ENCODE results near the gene GUCY2D.

The GUCY2D gene

GRCh38 chr17:8003594-8004181 is 1.3 kb downstream of the GUCY2D start:
- TF ChIP-seq ZNF8 (CRISPR knock-in tag; IDR thresholded peaks at IDR 0.05) (no peak), PATZ1 (CRISPR knock-in tag; IDR thresholded peaks at IDR 0.05; ENCODE audit: borderline replicate concordance) (no peak)
- no peak for ATAC-seq

- ATAC-seq: peak; percentile 92
- TF ChIP-seq PATZ1 (CRISPR knock-in tag; IDR thresholded peaks at IDR 0.05; ENCODE audit: borderline replicate concordance) (no peak), ZNF565 (CRISPR knock-in tag; conservative IDR thresholded peaks at IDR 0.05; ENCODE audit: low read depth) (no peak), CSDC2 (CRISPR knock-in tag; IDR thresholded peaks at IDR 0.05) (no peak), ZFP30 (CRISPR knock-in tag; IDR thresholded peaks at IDR 0.05) (no peak), TOX (CRISPR knock-in tag; IDR thresholded peaks at IDR 0.05; ENCODE audit: borderline replicate concordance) (no peak), TSHZ2 (CRISPR knock-in tag; IDR thresholded peaks at IDR 0.05) (no peak), RARB (CRISPR knock-in tag; IDR thresholded peaks at IDR 0.05) (no peak), TCF4 (CRISPR knock-in tag; IDR thresholded peaks at IDR 0.05; ENCODE audit: borderline replicate concordance) (no peak), ISL1 (CRISPR knock-in tag; IDR thresholded peaks at IDR 0.05) (no peak), ZC3H10 (CRISPR knock-in tag; IDR thresholded peaks at IDR 0.05) (no peak), OSR1 (CRISPR knock-in tag; IDR thresholded peaks at IDR 0.05) (no peak), CSRNP3 (CRISPR knock-in tag; IDR thresholded peaks at IDR 0.05) (no peak), ARNTL (CRISPR knock-in tag; IDR thresholded peaks at IDR 0.05; ENCODE audit: borderline replicate concordance, low read depth) (no peak), CREB5 (CRISPR knock-in tag; IDR thresholded peaks at IDR 0.05; ENCODE audit: low read depth) (no peak), POU6F1 (CRISPR knock-in tag; IDR thresholded peaks at IDR 0.05; ENCODE audit: borderline replicate concordance, low read depth) (no peak), ZNF8 (CRISPR knock-in tag; IDR thresholded peaks at IDR 0.05) (no peak), ZFP3 (CRISPR knock-in tag; IDR thresholded peaks at IDR 0.05) (no peak), GLIS3 (CRISPR knock-in tag; IDR thresholded peaks at IDR 0.05) (no peak), PPARA (CRISPR knock-in tag; IDR thresholded peaks at IDR 0.05; ENCODE audit: borderline replicate concordance) (no peak), ZNF70 (CRISPR knock-in tag; IDR thresholded peaks at IDR 0.05) (no peak)
These were observed 2.5 kb downstream of the GUCY2D start for GRCh38 chr17:8004899-8005298.
